PC-9 (cell line): Measurements from ENCODE around the gene CTBP2.

Experiments used
- CTCF ChIP-seq: fragments of 200-600 bp; sonication (generic); conservative IDR thresholded peaks from 2 replicates; pipeline ENCODE4 v1.6.1; 2017; ENCODE audit warnings: mixed run types, antibody characterized with exemption, mild to moderate bottlenecking, moderate library complexity
- EZH2 ChIP-seq: fragments of 200-600 bp; sonication (generic); IDR thresholded peaks from 2 replicates; pipeline ENCODE4 v1.8.0; 2017; ENCODE audit warnings: antibody characterized with exemption, low read depth

GRCh38 chr10:125208854-125209565 is 48.6 kb upstream of the CTBP2 start:
- TF ChIP-seq CTCF (no peak), EZH2 (no peak)
